ENCODE data around the gene FAM76A.

GRCh38 chr1:27807385-27807784 is 81.6 kb downstream of the FAM76A start:
- TF ChIP-seq ESRRG (CRISPR knock-in tag; IDR thresholded peaks at IDR 0.05) (no peak), ZNF8 (CRISPR knock-in tag; IDR thresholded peaks at IDR 0.05) (no peak), ZNF70 (CRISPR knock-in tag; IDR thresholded peaks at IDR 0.05) (no peak), ZFP3 (CRISPR knock-in tag; IDR thresholded peaks at IDR 0.05) (no peak), POU6F1 (CRISPR knock-in tag; IDR thresholded peaks at IDR 0.05; ENCODE audit: borderline replicate concordance, low read depth) (no peak), ZFP30 (CRISPR knock-in tag; IDR thresholded peaks at IDR 0.05) (no peak), PPARA (CRISPR knock-in tag; IDR thresholded peaks at IDR 0.05; ENCODE audit: borderline replicate concordance) (no peak), RARB (CRISPR knock-in tag; IDR thresholded peaks at IDR 0.05) (no peak), PATZ1 (CRISPR knock-in tag; IDR thresholded peaks at IDR 0.05; ENCODE audit: borderline replicate concordance) (no peak), CREB5 (CRISPR knock-in tag; IDR thresholded peaks at IDR 0.05; ENCODE audit: low read depth) (no peak), ZNF565 (CRISPR knock-in tag; conservative IDR thresholded peaks at IDR 0.05; ENCODE audit: low read depth) (no peak), ARNTL (CRISPR knock-in tag; IDR thresholded peaks at IDR 0.05; ENCODE audit: borderline replicate concordance, low read depth) (no peak), BACH2 (CRISPR knock-in tag; IDR thresholded peaks at IDR 0.05; ENCODE audit: borderline replicate concordance) (no peak), CSDC2 (CRISPR knock-in tag; IDR thresholded peaks at IDR 0.05) (no peak)
